ENCODE results near the gene PPFIBP1. TPM values are rescaled to one million over a fixed set of nuclear protein-coding genes. Genes with fewer than 3 reads are reported as not detected.
A peak's percentile ranks its signal among the peaks of the same experiment; 100 is the strongest.

Gene PPFIBP1
- total and polyA plus RNA-seq, 2 of the 4 experiments (the other 2 are of a cell fraction): 30.4 to 72.2 TPM

DNA sequence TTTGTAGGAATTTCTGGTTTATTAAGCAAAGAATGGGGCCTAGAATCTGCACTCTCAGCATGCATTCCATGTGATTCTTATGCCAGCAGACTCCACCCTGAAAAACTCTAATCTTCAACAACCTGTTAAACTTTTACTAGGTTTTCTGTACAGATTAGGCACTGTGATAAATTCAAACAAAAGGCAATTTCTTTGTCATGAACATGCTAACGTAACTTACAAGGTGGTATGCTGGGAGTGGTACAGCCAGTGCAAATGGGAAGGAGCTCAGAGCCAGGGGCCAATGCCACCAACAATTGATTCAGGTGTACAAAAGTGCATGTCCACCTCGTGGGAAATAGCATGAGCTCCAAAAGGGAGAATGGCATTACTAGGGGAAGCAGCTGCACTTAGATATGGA, 83.0 kb downstream of the PPFIBP1 start:
- Histone ChIP-seq H3K36me3 (ENCODE audit: control insufficient read depth, insufficient read depth, low read length) (no peaks in the 10 kb centered on the region), H3K56ac (ENCODE audit: extremely low read depth, insufficient read depth, low read length) (no peak overlapping the region), H2BK120ac (ENCODE audit: low read depth, low read length) (no peak overlapping the region), H3K79me1 (ENCODE audit: low read depth in 1 of 2, low read length in 2 of 2) (peaks cover 34 to 82% of the 10 kb centered on the region in 2 experiments), H3K14ac (replicated peaks; ENCODE audit: low read depth, low read length) (no peak overlapping the region), H2AK5ac (ENCODE audit: low read depth, low read length) (no peak overlapping the region), H3K4me3 (ENCODE audit: insufficient read depth, low read depth, low read length) (no peak overlapping the region), H3K4ac (ENCODE audit: low read depth, low read length) (no peak overlapping the region), H2BK15ac (ENCODE audit: low read depth, low read length) (no peak overlapping the region), H4K5ac (ENCODE audit: low read depth, low read length) (no peak overlapping the region), H3K23ac (ENCODE audit: low read depth, low read length) (peak overlapping the region; percentile 24; the same call in 1 of the 2 replicates), H3K9ac (ENCODE audit: low read depth, low read length) (no peak overlapping the region), H2BK20ac (ENCODE audit: low read depth, low read length) (no peak overlapping the region), H2AFZ (replicated peaks; ENCODE audit: low read length, poor library complexity) (no peak overlapping the region), H3K4me2 (ENCODE audit: low read depth, low read length) (no peak overlapping the region), H3K9me3 (ENCODE audit: control insufficient read depth, insufficient read depth, low read length) (no peaks in the 10 kb centered on the region), H3K27me3 (ENCODE audit: control insufficient read depth, insufficient read depth, low read length) (no peaks in the 10 kb centered on the region), H4K8ac (ENCODE audit: low read depth in 2 of 2, low read length in 2 of 2) (no peak overlapping the region), H3K9me1 (ENCODE audit: insufficient read depth, low read length) (peaks cover 10% of the 10 kb centered on the region), H3K27ac (ENCODE audit: insufficient read depth, low read length) (no peak overlapping the region), H3K18ac (ENCODE audit: low read depth, low read length) (no peak overlapping the region), H4K20me1 (ENCODE audit: insufficient read depth, low read length) (no peaks in the 10 kb centered on the region; the same call in 1 of the 2 replicates), H4K91ac (ENCODE audit: insufficient read depth, low read depth, low read length) (no peak overlapping the region), H2BK5ac (ENCODE audit: low read depth, low read length, poor library complexity, severe bottlenecking) (no peak overlapping the region), H2AK9ac (replicated peaks; ENCODE audit: low read depth, low read length, poor library complexity) (no peak overlapping the region), H3K4me1 (ENCODE audit: control insufficient read depth, insufficient read depth, low read length) (peaks cover 11% of the 10 kb centered on the region)
- WGBS, 2 experiments (ENCODE audit: extremely low coverage in 2 of 2, insufficient read length in 1 of 2): 80% methylated on average over 1 of the region's 2 CpGs; no CpG with 5 or more reads in 1 of the 2 experiments
- POLR2A ChIA-PET (ENCODE audit: unreplicated experiment): no interaction called here
- dilution Hi-C loops (cut with HindIII; ENCODE audit: low sequenced_read_pairs, unreplicated experiment): no loop called here
- in situ Hi-C loops (cut with MboI; ENCODE audit: low sequenced_read_pairs): no loop called here
- DNase-seq: no peak
- intact Hi-C loops (cut with micrococcal nuclease): no loop called here
- no TSS peak for BruUV-seq (replicated peaks)
- CTCF ChIA-PET: no interaction called here
- TF ChIP-seq FOS (IDR thresholded peaks at IDR 0.05; ENCODE audit: low read depth, low read length): no peak
- no peak for TF ChIP-seq MAZ (IDR thresholded peaks at IDR 0.05; ENCODE audit: borderline replicate concordance, low read depth, low read length)
- no peak for TF ChIP-seq BHLHE40 (IDR thresholded peaks at IDR 0.05; ENCODE audit: low read depth, low read length)
- TF ChIP-seq CEBPB (IDR thresholded peaks at IDR 0.05; ENCODE audit: low read depth, low read length): no peak
- TF ChIP-seq, protein P1, sequence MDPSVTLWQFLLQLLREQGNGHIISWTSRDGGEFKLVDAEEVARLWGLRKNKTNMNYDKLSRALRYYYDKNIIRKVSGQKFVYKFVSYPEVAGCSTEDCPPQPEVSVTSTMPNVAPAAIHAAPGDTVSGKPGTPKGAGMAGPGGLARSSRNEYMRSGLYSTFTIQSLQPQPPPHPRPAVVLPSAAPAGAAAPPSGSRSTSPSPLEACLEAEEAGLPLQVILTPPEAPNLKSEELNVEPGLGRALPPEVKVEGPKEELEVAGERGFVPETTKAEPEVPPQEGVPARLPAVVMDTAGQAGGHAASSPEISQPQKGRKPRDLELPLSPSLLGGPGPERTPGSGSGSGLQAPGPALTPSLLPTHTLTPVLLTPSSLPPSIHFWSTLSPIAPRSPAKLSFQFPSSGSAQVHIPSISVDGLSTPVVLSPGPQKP (IDR thresholded peaks at IDR 0.05; ENCODE audit: borderline replicate concordance, low read depth, low read length): no peak
- TF ChIP-seq POLR2A (IDR thresholded peaks at IDR 0.05; ENCODE audit: low read depth, low read length): no peak
- TF ChIP-seq SMC3 (IDR thresholded peaks at IDR 0.05; ENCODE audit: low read depth, low read length): no peak
- TF ChIP-seq CHD1 (IDR thresholded peaks at IDR 0.05; ENCODE audit: low read depth, low read length): no peak
- TF ChIP-seq, protein P2, sequence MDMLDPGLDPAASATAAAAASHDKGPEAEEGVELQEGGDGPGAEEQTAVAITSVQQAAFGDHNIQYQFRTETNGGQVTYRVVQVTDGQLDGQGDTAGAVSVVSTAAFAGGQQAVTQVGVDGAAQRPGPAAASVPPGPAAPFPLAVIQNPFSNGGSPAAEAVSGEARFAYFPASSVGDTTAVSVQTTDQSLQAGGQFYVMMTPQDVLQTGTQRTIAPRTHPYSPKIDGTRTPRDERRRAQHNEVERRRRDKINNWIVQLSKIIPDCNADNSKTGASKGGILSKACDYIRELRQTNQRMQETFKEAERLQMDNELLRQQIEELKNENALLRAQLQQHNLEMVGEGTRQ (IDR thresholded peaks at IDR 0.05; ENCODE audit: low read depth, low read length): no peak
- TF ChIP-seq RAD21 (IDR thresholded peaks at IDR 0.05; ENCODE audit: low read length): no peak
- no peak for TF ChIP-seq MAFK (IDR thresholded peaks at IDR 0.05; ENCODE audit: low read depth, low read length)
- ATAC-seq (ENCODE audit: low read depth): no peak

All from IMR-90 (cell line).